Renal pelvis (tissue), 3 donors: ENCODE results near the gene OR10J1. TPM values are rescaled to one million over a fixed set of nuclear protein-coding genes. Genes with fewer than 3 reads are reported as not detected.

Source experiments
- polyA plus RNA-seq, 3 donors: library from polyadenylated mRNA; unstranded; fragments of 120-200 nt; gene quantifications; one replicate each; pipeline ENCODE4 v1.2.1, GENCODE V29; 2013; ENCODE audit not compliant: insufficient read length in 3 of 3

Gene OR10J1
- polyA plus RNA-seq, 3 donors, result 0.05 TPM; not detected in 2

Other genes with a start within 250 kb of the OR10J1 start
- gene ACKR1, start 234.8 kb upstream of the OR10J1 start, polyA plus RNA-seq, result under 1 TPM in 2 of 3 donors, not detected in 1; 0.23 to 1.00 TPM
- under 1 TPM; 0.47 to 0.83 (median 0.47) TPM for gene FCER1A, start 137.4 kb upstream of the OR10J1 start, polyA plus RNA-seq
- not detected for gene OR10J4, start 7.5 kb upstream of the OR10J1 start, polyA plus RNA-seq
- not detected for gene OR10J5, start 96.3 kb downstream of the OR10J1 start, polyA plus RNA-seq
- not detected for gene APCS, start 148.1 kb downstream of the OR10J1 start, polyA plus RNA-seq